NCI-H2029 treated with DMSO at 0.1 percent for 48 hours (cell line): ENCODE measurements around the gene HNRNPA0.

Experiments used
- DNase-seq: peaks from one replicate; lab custom pipeline; 2025; lab: John Stamatoyannopoulos, UW

Gene HNRNPA0

GRCh38 chr5:137727623-137728022 is 26.5 kb downstream of the HNRNPA0 start:
- no peak for DNase-seq

GRCh38 chr5:137724251-137724650 is 29.9 kb downstream of the HNRNPA0 start:
- DNase-seq, result no peak

- DNase-seq, result no peak
Observed at GRCh38 chr5:137718611-137719010, 35.6 kb downstream of the HNRNPA0 start.

- no peak for DNase-seq
Observed at GRCh38 chr5:137716337-137716736, 37.8 kb downstream of the HNRNPA0 start.

- DNase-seq, result no peak
Observed at GRCh38 chr5:137715456-137715855, 38.7 kb downstream of the HNRNPA0 start.

- no peak for DNase-seq
Observed at GRCh38 chr5:137714946-137715345, 39.2 kb downstream of the HNRNPA0 start.

- DNase-seq, result no peak
Observed at GRCh38 chr5:137714494-137714893, 39.7 kb downstream of the HNRNPA0 start.

- no peak for DNase-seq
Observed at GRCh38 chr5:137712139-137712667, 42.0 kb downstream of the HNRNPA0 start.

- DNase-seq, result no peak
Observed at GRCh38 chr5:137710086-137710485, 44.1 kb downstream of the HNRNPA0 start.

- peak; percentile 88 for DNase-seq
Observed at GRCh38 chr5:137708796-137709559, 45.2 kb downstream of the HNRNPA0 start.

GRCh38 chr5:137708062-137708461 is 46.1 kb downstream of the HNRNPA0 start:
- DNase-seq, result no peak

GRCh38 chr5:137706841-137707240 is 47.3 kb downstream of the HNRNPA0 start:
- no peak for DNase-seq

- no peak for DNase-seq
Observed at GRCh38 chr5:137705106-137705505, 49.1 kb downstream of the HNRNPA0 start.

GRCh38 chr5:137703565-137703964 is 50.6 kb downstream of the HNRNPA0 start:
- DNase-seq, result no peak

GRCh38 chr5:137700282-137700680 is 53.9 kb downstream of the HNRNPA0 start:
- no peak for DNase-seq

GRCh38 chr5:137699336-137700281 is 54.6 kb downstream of the HNRNPA0 start:
- no peak for DNase-seq

- DNase-seq, result no peak
Observed at GRCh38 chr5:137696481-137696880, 57.7 kb downstream of the HNRNPA0 start.

- DNase-seq, result no peak
Observed at GRCh38 chr5:137695651-137696428, 58.3 kb downstream of the HNRNPA0 start.
